ENCODE measurements around the gene CCDC90B. TPM values are rescaled to one million over a fixed set of nuclear protein-coding genes. Genes with fewer than 3 reads are reported as not detected.
"Not testable (repeated sequence)": the region's sequence is repeated elsewhere in the genome, so short reads cannot be mapped to it uniquely, and the experiment has no call there.

The CCDC90B gene
- polyA plus RNA-seq, 1 of the 3 experiments (the other 2 are of a cell fraction) = 47.9 TPM

- Histone ChIP-seq H3K9ac (no peak overlapping the region), H3K36me3 (replicated peaks in 1 of 2; ENCODE audit: control insufficient read depth in 1 of 2, insufficient read depth in 2 of 2, low read length in 1 of 2) (no peaks in the 10 kb centered on the region), H3K4me1 (ENCODE audit: control insufficient read depth in 1 of 2, insufficient read depth in 2 of 2, low read depth in 1 of 2, low read length in 1 of 2) (no peaks in the 10 kb centered on the region; a peak in 1 of 4 replicates), H3K27me3 (ENCODE audit: insufficient read depth) (no peaks in the 10 kb centered on the region), H3K27ac (ENCODE audit: low read depth in 2 of 2, low read length in 1 of 2) (no peak overlapping the region), H3K4me2 (no peak overlapping the region), H3K79me2 (ENCODE audit: insufficient read depth) (no peaks in the 10 kb centered on the region), H3K4me3 (ENCODE audit: low read depth in 2 of 2, low read length in 1 of 2) (no peak overlapping the region), H2AFZ (ENCODE audit: low read depth) (no peak overlapping the region), H4K20me1 (ENCODE audit: insufficient read depth) (no peaks in the 10 kb centered on the region), H3K9me3 (no peaks in the 10 kb centered on the region), H3K9me2 (no peaks in the 10 kb centered on the region), H3F3A (replicated peaks; ENCODE audit: insufficient read depth) (no peaks in the 10 kb centered on the region)
- ChIA-PET CTCF (no interaction called here), POLR2A (no interaction called here)
- no peak for DNase-seq
- TF ChIP-seq FOSL2 (IDR thresholded peaks at IDR 0.05; ENCODE audit: borderline replicate concordance, low read depth) (no peak), NRF1 (IDR thresholded peaks at IDR 0.05; ENCODE audit: low read depth, low read length) (no peak), RCOR1 (IDR thresholded peaks at IDR 0.05; ENCODE audit: low read length) (no peak), POLR2AphosphoS5 (IDR thresholded peaks at IDR 0.05; ENCODE audit: low read depth, low read length) (no peak), TCF12 (IDR thresholded peaks at IDR 0.05) (no peak), EZH2phosphoT487 (IDR thresholded peaks at IDR 0.05; ENCODE audit: borderline replicate concordance, low read depth) (no peak), USF1 (IDR thresholded peaks at IDR 0.05; ENCODE audit: borderline replicate concordance, low read depth) (no peak), GABPA (IDR thresholded peaks at IDR 0.05; ENCODE audit: low read depth) (no peak), RAD21 (IDR thresholded peaks at IDR 0.05; ENCODE audit: low read length) (no peak), EP300 (IDR thresholded peaks at IDR 0.05; ENCODE audit: borderline replicate concordance in 1 of 2, low read depth in 1 of 2, low read length in 1 of 2) (no peak), FOXM1 (IDR thresholded peaks at IDR 0.05; ENCODE audit: low read depth) (no peak), SIN3A (IDR thresholded peaks at IDR 0.05; ENCODE audit: borderline replicate concordance, low read depth, low read length) (no peak), SMC3 (IDR thresholded peaks at IDR 0.05; ENCODE audit: low read depth, low read length) (no peak), CHD2 (IDR thresholded peaks at IDR 0.05; ENCODE audit: low read length, partially characterized antibody) (no peak), ELF1 (IDR thresholded peaks at IDR 0.05) (no peak), MEF2A (IDR thresholded peaks at IDR 0.05; ENCODE audit: borderline replicate concordance, low read depth) (no peak), RXRA (IDR thresholded peaks at IDR 0.05; ENCODE audit: borderline replicate concordance, low read depth) (no peak), TAF1 (IDR thresholded peaks at IDR 0.05; ENCODE audit: borderline replicate concordance, low read depth, low read length) (no peak), JUND (IDR thresholded peaks at IDR 0.05) (no peak)
- TF ChIP-seq, protein P1, sequence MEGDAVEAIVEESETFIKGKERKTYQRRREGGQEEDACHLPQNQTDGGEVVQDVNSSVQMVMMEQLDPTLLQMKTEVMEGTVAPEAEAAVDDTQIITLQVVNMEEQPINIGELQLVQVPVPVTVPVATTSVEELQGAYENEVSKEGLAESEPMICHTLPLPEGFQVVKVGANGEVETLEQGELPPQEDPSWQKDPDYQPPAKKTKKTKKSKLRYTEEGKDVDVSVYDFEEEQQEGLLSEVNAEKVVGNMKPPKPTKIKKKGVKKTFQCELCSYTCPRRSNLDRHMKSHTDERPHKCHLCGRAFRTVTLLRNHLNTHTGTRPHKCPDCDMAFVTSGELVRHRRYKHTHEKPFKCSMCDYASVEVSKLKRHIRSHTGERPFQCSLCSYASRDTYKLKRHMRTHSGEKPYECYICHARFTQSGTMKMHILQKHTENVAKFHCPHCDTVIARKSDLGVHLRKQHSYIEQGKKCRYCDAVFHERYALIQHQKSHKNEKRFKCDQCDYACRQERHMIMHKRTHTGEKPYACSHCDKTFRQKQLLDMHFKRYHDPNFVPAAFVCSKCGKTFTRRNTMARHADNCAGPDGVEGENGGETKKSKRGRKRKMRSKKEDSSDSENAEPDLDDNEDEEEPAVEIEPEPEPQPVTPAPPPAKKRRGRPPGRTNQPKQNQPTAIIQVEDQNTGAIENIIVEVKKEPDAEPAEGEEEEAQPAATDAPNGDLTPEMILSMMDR (IDR thresholded peaks at IDR 0.05) = no peak
Observed at GRCh38 chr11:83310718-83311117, 24.6 kb upstream of the CCDC90B start.

DNA sequence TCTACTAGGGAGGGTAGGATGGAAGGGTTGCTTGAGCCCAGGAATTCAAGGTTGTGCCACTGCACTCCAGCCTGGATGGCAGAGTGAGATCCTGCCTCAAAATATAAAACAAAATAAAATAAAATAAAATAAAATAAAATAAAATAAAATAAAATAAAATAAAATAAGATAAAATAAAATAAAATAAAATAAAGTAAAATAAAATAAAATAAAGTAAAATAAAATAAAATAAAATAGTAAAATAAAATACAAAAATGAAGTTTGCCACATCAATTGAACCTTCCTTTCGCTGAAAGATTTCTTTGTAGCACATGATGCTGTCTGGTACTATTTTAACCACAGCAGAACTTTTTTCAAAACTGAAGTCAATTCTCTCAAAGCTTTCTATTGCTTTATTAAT lies 22.4 kb upstream of the CCDC90B start:
- H4K20me1 ChIP-seq (ENCODE audit: insufficient read depth); H3K36me3 ChIP-seq (replicated peaks in 1 of 2; ENCODE audit: control insufficient read depth in 1 of 2, insufficient read depth in 2 of 2, low read length in 1 of 2); H3K79me2 ChIP-seq (ENCODE audit: insufficient read depth); POLR2A ChIA-PET; H3K4me1 ChIP-seq (ENCODE audit: control insufficient read depth in 1 of 2, insufficient read depth in 2 of 2, low read depth in 1 of 2, low read length in 1 of 2); H3K4me2 ChIP-seq; H2AFZ ChIP-seq (ENCODE audit: low read depth); H3K9me2 ChIP-seq; H3K9me3 ChIP-seq; H3F3A ChIP-seq (replicated peaks; ENCODE audit: insufficient read depth); H3K27ac ChIP-seq (ENCODE audit: low read depth in 2 of 2, low read length in 1 of 2); H3K27me3 ChIP-seq (ENCODE audit: insufficient read depth); H3K9ac ChIP-seq; DNase-seq; H3K4me3 ChIP-seq (ENCODE audit: low read depth in 2 of 2, low read length in 1 of 2): not testable (repeated sequence)
- WGBS (ENCODE audit: low lambda C conversion rate) = 51% methylated on average over 1 of the region's 1 CpG
- CTCF ChIA-PET = interaction anchor here (1.2 kb wide), 1 partner anchor 11 kb away, joined by 5 read pairs; no protein-coding TSS in a partner anchor

Data from SK-N-SH (cell line).